ENCODE results near the gene ERN1. TPM values are rescaled to one million over a fixed set of nuclear protein-coding genes. Genes with fewer than 3 reads are reported as not detected.

ERN1 gene
- total RNA-seq, 1 donor: 13.3 TPM

DNA sequence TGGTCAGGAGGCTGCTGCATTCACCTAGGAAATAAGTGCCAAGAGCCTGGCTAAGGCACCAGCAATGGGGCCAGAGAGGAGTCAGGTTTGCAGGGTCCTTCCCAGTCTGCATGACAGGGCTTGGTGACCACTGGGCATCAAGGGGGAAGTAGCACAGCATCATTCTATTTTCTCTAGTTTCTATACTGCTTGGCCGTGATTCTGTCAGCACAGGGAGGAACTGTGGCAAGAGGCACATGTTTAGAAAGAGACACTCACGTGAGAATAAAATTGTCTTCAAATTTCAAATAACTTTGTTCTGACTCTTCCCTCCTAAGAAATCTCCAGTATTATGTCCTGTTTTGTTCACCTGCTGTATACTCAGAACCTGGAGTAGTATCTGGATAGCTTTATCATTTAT, 37.8 kb downstream of the ERN1 start:
- TF ChIP-seq, protein P1, sequence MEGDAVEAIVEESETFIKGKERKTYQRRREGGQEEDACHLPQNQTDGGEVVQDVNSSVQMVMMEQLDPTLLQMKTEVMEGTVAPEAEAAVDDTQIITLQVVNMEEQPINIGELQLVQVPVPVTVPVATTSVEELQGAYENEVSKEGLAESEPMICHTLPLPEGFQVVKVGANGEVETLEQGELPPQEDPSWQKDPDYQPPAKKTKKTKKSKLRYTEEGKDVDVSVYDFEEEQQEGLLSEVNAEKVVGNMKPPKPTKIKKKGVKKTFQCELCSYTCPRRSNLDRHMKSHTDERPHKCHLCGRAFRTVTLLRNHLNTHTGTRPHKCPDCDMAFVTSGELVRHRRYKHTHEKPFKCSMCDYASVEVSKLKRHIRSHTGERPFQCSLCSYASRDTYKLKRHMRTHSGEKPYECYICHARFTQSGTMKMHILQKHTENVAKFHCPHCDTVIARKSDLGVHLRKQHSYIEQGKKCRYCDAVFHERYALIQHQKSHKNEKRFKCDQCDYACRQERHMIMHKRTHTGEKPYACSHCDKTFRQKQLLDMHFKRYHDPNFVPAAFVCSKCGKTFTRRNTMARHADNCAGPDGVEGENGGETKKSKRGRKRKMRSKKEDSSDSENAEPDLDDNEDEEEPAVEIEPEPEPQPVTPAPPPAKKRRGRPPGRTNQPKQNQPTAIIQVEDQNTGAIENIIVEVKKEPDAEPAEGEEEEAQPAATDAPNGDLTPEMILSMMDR (IDR thresholded peaks at IDR 0.05; ENCODE audit: insufficient read depth, low read length): no peak
- DNase-seq (ENCODE audit: low read depth): no peak
- H3K4me3 ChIP-seq (ENCODE audit: low read depth, low read length): no peak overlapping the region

DNA sequence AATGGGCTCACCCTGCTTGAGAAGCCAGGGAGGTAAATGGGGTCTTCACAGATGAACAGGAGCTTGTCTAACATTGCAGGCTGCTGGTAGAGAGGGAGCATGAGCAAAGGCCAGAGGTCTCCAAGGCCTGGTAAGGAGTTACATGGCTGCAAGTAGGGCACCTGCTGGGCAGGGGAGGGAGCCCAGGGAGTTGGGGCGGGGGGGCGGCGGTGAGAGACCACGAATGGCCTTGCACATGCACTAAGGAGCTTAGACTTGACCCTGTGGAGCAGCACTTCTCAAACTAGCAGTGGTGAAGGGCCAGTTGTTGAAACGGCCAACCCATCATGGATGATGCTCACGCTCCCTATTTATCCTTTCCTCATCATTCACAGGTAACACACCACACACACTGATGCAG, 38.4 kb downstream of the ERN1 start:
- TF ChIP-seq, protein P1 (IDR thresholded peaks at IDR 0.05; ENCODE audit: insufficient read depth, low read length): no peak

DNA sequence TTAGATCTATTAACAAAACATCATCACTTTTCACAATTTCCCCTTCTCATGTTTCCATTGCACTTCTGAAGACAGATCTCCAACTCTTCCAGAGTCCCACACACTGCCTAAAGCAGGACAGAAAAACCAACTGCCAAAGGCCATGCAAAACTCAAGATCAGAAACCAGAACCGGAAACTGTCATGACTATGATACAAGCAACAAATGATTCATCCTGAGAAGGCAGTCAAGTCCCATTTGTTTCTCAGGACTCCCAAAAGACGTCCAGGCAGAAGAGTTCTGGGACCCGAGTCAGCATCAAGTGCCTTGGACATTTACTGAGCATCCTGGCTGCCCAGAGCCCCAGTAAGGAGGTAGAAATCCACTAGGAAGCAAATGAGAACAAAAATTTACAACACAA, 38.8 kb downstream of the ERN1 start:
- no peak overlapping the region for H3K4me3 ChIP-seq (ENCODE audit: low read depth, low read length)
- peak; percentile 41 for DNase-seq (ENCODE audit: low read depth)
- TF ChIP-seq, protein P1 (IDR thresholded peaks at IDR 0.05; ENCODE audit: insufficient read depth, low read length): no peak

More for the DNA sequence above, 38.4 kb downstream of the ERN1 start:
- no peak overlapping the region for H3K4me3 ChIP-seq (ENCODE audit: low read depth, low read length)
- no peak for DNase-seq (ENCODE audit: low read depth)

DNA sequence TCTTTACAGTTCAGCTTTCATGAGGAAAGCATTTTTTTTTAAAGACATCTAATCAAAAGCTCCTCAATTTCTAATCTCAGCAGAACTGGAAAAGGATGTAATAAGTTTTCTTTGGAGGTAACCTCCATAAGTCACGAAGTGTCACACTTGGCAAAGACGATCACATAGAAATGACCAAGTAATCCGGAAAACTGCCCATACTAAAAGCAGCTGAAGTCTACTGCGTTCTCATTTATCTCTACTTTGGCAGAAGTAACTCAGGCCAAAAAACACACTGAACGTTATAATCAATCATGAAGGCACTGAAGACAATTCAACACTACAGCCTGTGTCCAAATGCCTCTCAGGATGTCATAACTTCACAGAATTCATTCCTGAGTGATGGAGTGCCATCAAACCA, 39.8 kb downstream of the ERN1 start:
- H3K4me3 ChIP-seq (ENCODE audit: low read depth, low read length): no peak overlapping the region
- TF ChIP-seq, protein P1 (IDR thresholded peaks at IDR 0.05; ENCODE audit: insufficient read depth, low read length): no peak
- peak; percentile 50 for DNase-seq (ENCODE audit: low read depth)

DNA sequence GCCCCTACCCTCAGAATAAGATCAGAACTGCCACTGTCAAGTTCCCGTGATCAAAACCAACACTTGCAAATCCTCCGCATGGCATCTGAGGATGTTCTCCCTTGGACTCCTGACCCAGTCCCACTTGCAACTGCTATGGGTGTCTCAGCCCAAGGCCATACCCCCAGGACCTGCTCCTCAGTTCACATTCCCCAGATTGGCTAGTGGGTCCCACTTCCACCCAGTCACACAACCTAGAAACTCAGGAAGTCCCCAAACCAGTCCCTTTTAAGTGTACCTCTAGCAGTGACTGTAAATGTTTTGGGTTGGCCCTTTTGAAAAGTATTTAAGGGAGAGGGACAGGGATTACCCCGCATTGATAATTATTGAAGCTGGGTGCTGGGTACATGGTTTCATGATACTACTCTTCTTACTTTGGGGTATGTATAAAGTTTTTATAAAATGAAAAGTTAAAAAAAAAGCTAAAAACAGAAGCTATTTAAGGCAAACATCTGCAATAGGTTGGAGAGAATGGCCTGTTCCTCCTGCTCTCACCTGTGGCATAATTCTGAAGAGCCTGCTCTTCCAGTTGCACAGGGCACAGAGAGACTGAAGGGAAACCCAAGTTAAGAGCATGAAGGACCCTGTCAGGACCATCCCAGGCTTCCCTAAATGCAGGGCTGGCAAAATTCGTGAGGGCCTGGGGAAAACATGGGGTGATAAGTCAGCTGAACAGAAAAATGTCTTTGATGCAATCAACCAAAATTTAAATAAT, 42.5 kb downstream of the ERN1 start:
- no peak overlapping the region for H3K4me3 ChIP-seq (ENCODE audit: low read depth, low read length)
- no peak for DNase-seq (ENCODE audit: low read depth)
- TF ChIP-seq, protein P1 (IDR thresholded peaks at IDR 0.05; ENCODE audit: insufficient read depth, low read length): no peak

DNA sequence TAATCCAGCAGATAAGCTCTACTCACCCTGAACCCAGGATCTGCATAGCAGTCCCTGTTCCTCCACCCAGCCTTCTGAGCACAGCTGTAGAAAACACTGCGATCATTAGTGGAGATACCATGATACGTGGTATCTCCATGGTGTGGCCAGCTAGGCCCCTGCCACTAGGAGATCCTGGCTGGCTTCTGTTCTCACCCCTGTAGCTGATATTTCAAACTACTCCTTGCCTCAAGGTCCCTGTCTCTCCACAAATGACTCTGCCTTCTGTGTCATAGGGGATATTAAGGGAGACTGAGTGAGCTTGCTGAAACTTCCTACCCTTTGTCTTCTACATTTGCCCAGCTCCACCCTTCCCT, 44.3 kb downstream of the ERN1 start:
- TF ChIP-seq, protein P1 (IDR thresholded peaks at IDR 0.05; ENCODE audit: insufficient read depth, low read length): no peak
- H3K4me3 ChIP-seq (ENCODE audit: low read depth, low read length): no peak overlapping the region
- no peak for DNase-seq (ENCODE audit: low read depth)

Measured in fibroblast of the aortic adventitia (primary cell).